ENCODE results near the gene GPR78.

- TF ChIP-seq SUZ12 (IDR thresholded peaks at IDR 0.05; ENCODE audit: low read length) (no peak), JUN (IDR thresholded peaks at IDR 0.05; ENCODE audit: low read depth, low read length) (no peak)
These were observed 26.8 kb downstream of the GPR78 start for GRCh38 chr4:8606966-8607365.

Data from H1 (cell line).